Endothelial cell (in vitro differentiated cells): ENCODE measurements around the gene C1orf52. TPM values are rescaled to one million over a fixed set of nuclear protein-coding genes. Genes with fewer than 3 reads are reported as not detected.

ENCODE experiments used
- DNase-seq: peaks from one replicate; pipeline ENCODE4 v3.0.0; 2021; ENCODE audit warnings: low spot score
- H3K27ac Mint-ChIP-seq: one replicate; pipeline ENCODE4 v1.8.0; 2021; ENCODE audit warnings: mixed read lengths, inconsistent platforms; ENCODE audit not compliant: unreplicated experiment
- H3K27me3 Mint-ChIP-seq: one replicate; pipeline ENCODE4 v1.8.0; 2021; ENCODE audit warnings: mild to moderate bottlenecking, moderate library complexity, mixed read lengths, inconsistent platforms; ENCODE audit not compliant: unreplicated experiment
- H3K36me3 Mint-ChIP-seq: one replicate; pipeline ENCODE4 v1.8.0; 2021; ENCODE audit warnings: mild to moderate bottlenecking, low read depth, mixed read lengths, inconsistent platforms; ENCODE audit not compliant: unreplicated experiment
- H3K4me1 Mint-ChIP-seq: one replicate; pipeline ENCODE4 v1.8.0; 2021; ENCODE audit warnings: mild to moderate bottlenecking, mixed read lengths, inconsistent platforms; ENCODE audit not compliant: unreplicated experiment
- H3K4me3 Mint-ChIP-seq: one replicate; pipeline ENCODE4 v1.8.0; 2021; ENCODE audit warnings: mild to moderate bottlenecking, mixed read lengths, inconsistent platforms; ENCODE audit not compliant: unreplicated experiment
- H3K9me3 Mint-ChIP-seq: one replicate; pipeline ENCODE4 v1.8.0; 2021; ENCODE audit warnings: mixed read lengths, inconsistent platforms; ENCODE audit not compliant: unreplicated experiment
- total RNA-seq: library from RNA; stranded (reverse); fragmentation: NEBNext Ultra II Directional; extraction: Animal tissue kit (Norgen Biotek cat#: 25700); gene quantifications from one replicate; pipeline ENCODE4 v1.2.1, GENCODE V29; 2021; ENCODE audit not compliant: unreplicated experiment
- TF ChIP-seq, protein P1 (sequence below): fragments of 200-600 bp; sonication (generic); IDR thresholded peaks from one replicate; pipeline ENCODE4 v1.5.0; 2021; ENCODE audit warnings: antibody characterized with exemption; ENCODE audit not compliant: unreplicated experiment

Gene C1orf52
- total RNA-seq, 1 donor from 2014 or later = 37.7 TPM

DNA sequence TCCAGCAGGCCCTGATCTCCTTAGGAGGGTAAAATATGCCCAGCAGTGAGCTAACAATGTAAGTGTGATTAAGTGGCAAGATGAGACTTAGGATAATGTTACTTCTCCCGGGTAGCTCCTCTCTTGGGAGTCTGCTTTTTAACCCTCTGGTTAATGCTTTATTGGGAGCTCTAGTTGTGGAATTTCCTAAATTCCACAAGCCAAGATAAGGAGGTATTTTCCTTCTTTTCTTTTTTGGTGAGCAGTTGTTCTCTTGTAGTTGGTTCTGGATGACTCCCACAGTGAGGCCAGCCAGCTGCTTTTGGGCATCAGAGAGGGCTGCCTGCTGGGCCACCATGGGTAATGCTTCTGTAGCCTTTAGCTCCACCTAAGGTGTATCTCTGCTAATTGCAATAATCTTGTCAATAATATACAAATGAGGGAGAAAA is 19.3 kb downstream of the C1orf52 start:
- TF ChIP-seq, protein P1, sequence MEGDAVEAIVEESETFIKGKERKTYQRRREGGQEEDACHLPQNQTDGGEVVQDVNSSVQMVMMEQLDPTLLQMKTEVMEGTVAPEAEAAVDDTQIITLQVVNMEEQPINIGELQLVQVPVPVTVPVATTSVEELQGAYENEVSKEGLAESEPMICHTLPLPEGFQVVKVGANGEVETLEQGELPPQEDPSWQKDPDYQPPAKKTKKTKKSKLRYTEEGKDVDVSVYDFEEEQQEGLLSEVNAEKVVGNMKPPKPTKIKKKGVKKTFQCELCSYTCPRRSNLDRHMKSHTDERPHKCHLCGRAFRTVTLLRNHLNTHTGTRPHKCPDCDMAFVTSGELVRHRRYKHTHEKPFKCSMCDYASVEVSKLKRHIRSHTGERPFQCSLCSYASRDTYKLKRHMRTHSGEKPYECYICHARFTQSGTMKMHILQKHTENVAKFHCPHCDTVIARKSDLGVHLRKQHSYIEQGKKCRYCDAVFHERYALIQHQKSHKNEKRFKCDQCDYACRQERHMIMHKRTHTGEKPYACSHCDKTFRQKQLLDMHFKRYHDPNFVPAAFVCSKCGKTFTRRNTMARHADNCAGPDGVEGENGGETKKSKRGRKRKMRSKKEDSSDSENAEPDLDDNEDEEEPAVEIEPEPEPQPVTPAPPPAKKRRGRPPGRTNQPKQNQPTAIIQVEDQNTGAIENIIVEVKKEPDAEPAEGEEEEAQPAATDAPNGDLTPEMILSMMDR = no peak
- no peaks in the 10 kb centered on the region for H3K27me3 Mint-ChIP-seq
- DNase-seq = no peak
- no peak overlapping the region for H3K4me3 Mint-ChIP-seq
- H3K27ac Mint-ChIP-seq = no peak overlapping the region
- H3K4me1 Mint-ChIP-seq = peaks cover 12% of the 10 kb centered on the region
- H3K9me3 Mint-ChIP-seq = no peaks in the 10 kb centered on the region
- H3K36me3 Mint-ChIP-seq = no peaks in the 10 kb centered on the region

DNA sequence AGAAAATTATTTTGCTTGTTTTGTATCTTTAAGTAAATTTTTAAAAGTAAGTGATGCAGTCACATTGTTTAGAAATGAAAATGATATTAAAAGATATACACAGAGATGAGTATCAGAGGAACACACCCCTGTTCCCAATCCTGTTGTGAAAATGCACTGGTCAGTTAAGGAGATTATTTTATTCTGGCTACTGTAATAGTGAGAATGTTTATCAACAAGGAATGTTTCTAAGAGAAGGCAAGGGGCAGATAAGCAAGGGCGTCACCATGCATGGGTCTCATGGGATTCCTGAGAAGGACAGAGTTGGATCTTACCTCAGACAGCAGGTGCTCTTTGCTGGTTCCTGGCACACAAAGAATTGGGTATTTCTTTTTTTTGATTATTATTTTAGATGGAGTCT is 21.8 kb downstream of the C1orf52 start:
- Mint-ChIP-seq H3K4me1 (peaks cover 12% of the 10 kb centered on the region), H3K36me3 (no peaks in the 10 kb centered on the region), H3K4me3 (no peak overlapping the region), H3K9me3 (no peaks in the 10 kb centered on the region), H3K27ac (no peak overlapping the region), H3K27me3 (no peaks in the 10 kb centered on the region)
- TF ChIP-seq, protein P1 = no peak
- no peak for DNase-seq

DNA sequence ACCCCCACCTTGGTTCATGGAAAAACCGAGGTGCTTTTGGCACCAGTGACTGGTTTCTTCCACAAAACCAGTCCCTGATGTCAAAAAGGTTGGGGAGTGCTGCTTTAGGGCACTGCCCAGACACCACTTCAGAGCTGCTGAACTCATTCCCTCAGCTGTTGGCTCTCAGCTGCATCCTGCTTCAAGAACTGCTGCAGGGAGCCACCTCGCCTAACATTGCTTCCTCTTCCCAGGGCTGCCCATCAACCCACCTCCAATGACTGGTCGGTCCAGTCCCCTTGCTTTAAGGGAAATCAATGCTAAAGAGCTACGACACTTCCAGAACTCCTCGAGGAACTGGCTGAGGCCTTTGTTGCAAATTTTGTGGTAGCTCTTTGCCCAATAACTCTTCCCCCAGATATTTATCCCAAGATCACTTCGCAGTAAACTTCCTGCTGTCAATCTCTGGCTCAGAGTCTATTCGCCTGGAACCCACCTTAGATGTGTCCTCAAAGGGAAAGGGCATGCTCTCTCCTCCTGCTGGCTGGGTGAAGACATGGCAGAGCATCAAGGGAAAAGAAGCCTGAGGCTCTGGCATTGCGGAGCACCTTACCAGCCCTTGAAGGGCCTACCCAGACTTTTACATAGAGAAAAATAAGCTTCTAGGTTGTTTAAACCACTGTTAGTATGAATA is 29.0 kb downstream of the C1orf52 start:
- Mint-ChIP-seq H3K4me1 (peaks cover 3% of the 10 kb centered on the region), H3K36me3 (no peaks in the 10 kb centered on the region), H3K9me3 (no peaks in the 10 kb centered on the region), H3K4me3 (no peak overlapping the region), H3K27ac (no peak overlapping the region), H3K27me3 (no peaks in the 10 kb centered on the region)
- DNase-seq = peak; percentile 6
- TF ChIP-seq, protein P1 = no peak

DNA sequence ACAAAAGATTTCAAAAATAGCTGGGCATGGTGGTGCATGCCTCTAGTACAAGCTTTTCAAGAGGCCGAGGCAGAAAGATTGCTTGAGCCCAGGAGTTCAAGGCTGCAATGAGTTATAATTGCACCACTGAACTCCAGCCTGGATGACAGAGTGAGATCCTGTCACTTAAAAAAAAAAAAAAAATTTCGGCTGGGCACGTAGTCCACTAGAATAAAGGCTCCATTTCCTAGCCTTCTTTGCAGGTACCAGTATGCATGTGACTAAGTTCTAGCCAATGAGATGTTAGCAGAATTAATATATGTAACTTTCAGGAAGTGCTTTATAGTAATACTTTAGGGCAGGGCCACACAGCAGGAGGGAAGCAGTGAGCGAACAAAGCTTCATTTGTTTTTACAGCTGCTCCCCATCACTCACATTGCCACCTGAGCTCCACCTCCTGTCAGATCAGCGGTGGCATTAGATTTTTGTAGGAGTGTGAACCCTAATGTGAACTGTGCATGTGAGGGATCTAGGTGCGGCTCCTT is 29.8 kb downstream of the C1orf52 start:
- H3K9me3 Mint-ChIP-seq = no peaks in the 10 kb centered on the region
- H3K27me3 Mint-ChIP-seq = no peaks in the 10 kb centered on the region
- no peak for DNase-seq
- H3K4me3 Mint-ChIP-seq = no peak overlapping the region
- H3K36me3 Mint-ChIP-seq = no peaks in the 10 kb centered on the region
- H3K4me1 Mint-ChIP-seq = peaks cover 3% of the 10 kb centered on the region
- no peak overlapping the region for H3K27ac Mint-ChIP-seq
- TF ChIP-seq, protein P1 = no peak

DNA sequence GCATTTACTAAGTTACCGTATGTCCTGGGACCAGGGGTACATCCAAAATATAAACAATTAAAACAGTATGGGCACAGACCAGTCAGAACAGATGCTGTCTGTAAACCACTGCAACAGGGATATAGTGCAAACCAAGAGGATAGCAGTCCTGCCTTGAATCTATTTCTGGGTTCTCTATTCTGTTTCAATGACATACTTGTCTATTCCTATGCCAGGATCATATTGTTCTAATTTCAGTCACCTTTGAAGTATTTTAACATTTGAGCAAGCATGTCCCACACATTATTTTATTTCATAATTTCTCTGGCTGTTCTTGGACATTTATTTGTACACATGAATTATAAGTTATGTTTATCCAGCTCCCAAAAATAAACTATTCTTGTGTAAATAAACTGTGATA is 30.5 kb downstream of the C1orf52 start:
- Mint-ChIP-seq H3K4me3 (no peak overlapping the region), H3K9me3 (no peaks in the 10 kb centered on the region), H3K27ac (no peak overlapping the region), H3K36me3 (no peaks in the 10 kb centered on the region), H3K27me3 (no peaks in the 10 kb centered on the region), H3K4me1 (peaks cover 3% of the 10 kb centered on the region)
- no peak for DNase-seq
- TF ChIP-seq, protein P1 = no peak
